ENCODE measurements around the gene SLC22A15.

Gene SLC22A15

GRCh38 chr1:116024626-116025025 lies 48.3 kb downstream of the SLC22A15 start:
- Histone ChIP-seq H3K27ac (ENCODE audit: insufficient read depth in 1 of 2, low read depth in 1 of 2, low read length in 2 of 2, poor library complexity in 1 of 2, severe bottlenecking in 2 of 2) (no peak overlapping the region), H3K27me3 (replicated peaks in 2 of 5; ENCODE audit: control insufficient read depth in 4 of 5, insufficient read depth in 5 of 5, low read length in 4 of 5) (no peaks in the 10 kb centered on the region), H3K4me3 (ENCODE audit: control insufficient read depth in 1 of 7, extremely low read depth in 1 of 7, insufficient read depth in 4 of 7, low read depth in 2 of 7, low read length in 6 of 7) (no peak overlapping the region), H3K9me3 (ENCODE audit: control extremely low read depth in 1 of 5, control insufficient read depth in 4 of 5, insufficient read depth in 2 of 5, low read depth in 1 of 5, low read length in 4 of 5) (no peaks in the 10 kb centered on the region), H3K36me3 (ENCODE audit: control insufficient read depth in 4 of 4, insufficient read depth in 4 of 4, low read length in 3 of 4) (peaks cover 2 to 29% (median 9%) of the 10 kb centered on the region in 4 experiments), H3K4me1 (ENCODE audit: control extremely low read depth in 1 of 4, control insufficient read depth in 4 of 4, insufficient read depth in 4 of 4, low read length in 3 of 4) (peaks cover 0 to 9% (median 4%) of the 10 kb centered on the region in 4 experiments)
- POLR2A ChIA-PET, result no interaction called here
- 39% methylated on average over 2 of the region's 3 CpGs for WGBS (ENCODE audit: insufficient coverage)
- CTCF ChIA-PET, result interaction anchor here (0.8 to 1.6 kb wide), 2 partner anchors 11 to 43 kb away, joined by 4 to 6 read pairs; no protein-coding TSS in a partner anchor
- peak in 2 of 3 donors; percentile 55 to 67 for DNase-seq

DNA sequence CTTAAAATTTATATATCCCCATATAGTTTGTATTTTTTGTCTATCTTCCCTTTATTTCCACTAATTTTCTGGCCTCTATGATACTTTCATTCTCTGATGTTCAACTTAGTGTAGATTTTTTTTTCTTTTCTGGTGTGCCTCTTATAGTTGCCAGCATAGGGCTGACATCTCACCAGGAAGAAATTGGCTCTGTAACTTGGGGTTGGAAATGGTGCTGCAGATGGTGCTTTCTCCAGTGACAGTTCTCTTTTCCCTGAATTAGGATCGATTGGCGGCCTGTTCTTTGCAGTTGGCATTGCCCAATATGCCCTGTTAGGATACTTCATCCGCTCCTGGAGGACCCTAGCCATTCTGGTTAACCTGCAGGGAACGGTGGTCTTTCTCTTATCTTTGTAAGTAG lies 50.3 kb downstream of the SLC22A15 start:
- WGBS (ENCODE audit: insufficient coverage), result 100% methylated on average over 1 of the region's 4 CpGs
- H3K4me3 ChIP-seq (ENCODE audit: control insufficient read depth in 1 of 7, extremely low read depth in 1 of 7, insufficient read depth in 4 of 7, low read depth in 2 of 7, low read length in 6 of 7), result no peak overlapping the region
- POLR2A ChIA-PET, result no interaction called here
- H3K4me1 ChIP-seq (ENCODE audit: control extremely low read depth in 1 of 4, control insufficient read depth in 4 of 4, insufficient read depth in 4 of 4, low read length in 3 of 4), result peaks cover 0 to 9% (median 4%) of the 10 kb centered on the region in 4 experiments
- DNase-seq, result no peak
- CTCF ChIA-PET, result interaction anchor here (1.2 kb wide), 1 partner anchor 262 kb away, joined by 3 read pairs; no protein-coding TSS in a partner anchor
- no peaks in the 10 kb centered on the region for H3K9me3 ChIP-seq (ENCODE audit: control extremely low read depth in 1 of 5, control insufficient read depth in 4 of 5, insufficient read depth in 2 of 5, low read depth in 1 of 5, low read length in 4 of 5)
- no peaks in the 10 kb centered on the region for H3K27me3 ChIP-seq (replicated peaks in 2 of 5; ENCODE audit: control insufficient read depth in 4 of 5, insufficient read depth in 5 of 5, low read length in 4 of 5)
- H3K36me3 ChIP-seq (ENCODE audit: control insufficient read depth in 4 of 4, insufficient read depth in 4 of 4, low read length in 3 of 4), result peaks cover 4 to 33% (median 11%) of the 10 kb centered on the region in 4 experiments
- no peak overlapping the region for H3K27ac ChIP-seq (ENCODE audit: insufficient read depth in 1 of 2, low read depth in 1 of 2, low read length in 2 of 2, poor library complexity in 1 of 2, severe bottlenecking in 2 of 2)

DNA sequence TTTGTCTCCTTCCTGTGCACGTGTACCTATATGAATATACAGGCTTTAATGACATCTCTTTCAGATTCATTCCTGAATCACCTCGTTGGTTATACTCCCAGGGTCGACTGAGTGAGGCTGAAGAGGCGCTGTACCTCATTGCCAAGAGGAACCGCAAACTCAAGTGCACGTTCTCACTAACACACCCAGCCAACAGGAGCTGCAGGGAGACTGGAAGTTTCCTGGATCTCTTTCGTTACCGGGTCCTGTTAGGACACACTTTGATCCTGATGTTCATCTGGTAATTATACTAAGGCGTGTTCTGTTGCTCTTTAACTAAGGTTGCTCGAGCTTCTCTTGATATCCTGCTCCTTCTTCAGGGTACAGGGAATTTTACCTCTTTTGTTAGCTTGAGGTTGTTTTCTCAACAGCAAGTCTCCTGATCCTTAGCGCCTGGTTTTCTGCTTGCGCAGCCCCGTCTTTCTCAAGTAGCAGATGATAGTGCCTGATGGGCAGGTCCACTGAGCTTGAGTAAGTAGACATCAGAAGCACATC lies 55.1 kb downstream of the SLC22A15 start:
- H3K27ac ChIP-seq (ENCODE audit: insufficient read depth in 1 of 2, low read depth in 1 of 2, low read length in 2 of 2, poor library complexity in 1 of 2, severe bottlenecking in 2 of 2), result no peak overlapping the region
- POLR2A ChIA-PET, result no interaction called here
- H3K27me3 ChIP-seq (replicated peaks in 2 of 5; ENCODE audit: control insufficient read depth in 4 of 5, insufficient read depth in 5 of 5, low read length in 4 of 5), result no peaks in the 10 kb centered on the region
- no peak for DNase-seq
- H3K9me3 ChIP-seq (ENCODE audit: control extremely low read depth in 1 of 5, control insufficient read depth in 4 of 5, insufficient read depth in 2 of 5, low read depth in 1 of 5, low read length in 4 of 5), result no peaks in the 10 kb centered on the region
- WGBS (ENCODE audit: insufficient coverage), result 97% methylated on average over 9 of the region's 13 CpGs
- H3K4me3 ChIP-seq (ENCODE audit: control insufficient read depth in 1 of 7, extremely low read depth in 1 of 7, insufficient read depth in 4 of 7, low read depth in 2 of 7, low read length in 6 of 7), result no peak overlapping the region
- CTCF ChIA-PET, result interaction anchor here (1.1 kb wide), 1 partner anchor 10 kb away, joined by 3 read pairs; no protein-coding TSS in a partner anchor
- H3K4me1 ChIP-seq (ENCODE audit: control extremely low read depth in 1 of 4, control insufficient read depth in 4 of 4, insufficient read depth in 4 of 4, low read length in 3 of 4), result peaks cover 0 to 7% (median 0%) of the 10 kb centered on the region in 4 experiments
- H3K36me3 ChIP-seq (ENCODE audit: control insufficient read depth in 4 of 4, insufficient read depth in 4 of 4, low read length in 3 of 4), result peaks cover 9 to 36% (median 13%) of the 10 kb centered on the region in 4 experiments

DNA sequence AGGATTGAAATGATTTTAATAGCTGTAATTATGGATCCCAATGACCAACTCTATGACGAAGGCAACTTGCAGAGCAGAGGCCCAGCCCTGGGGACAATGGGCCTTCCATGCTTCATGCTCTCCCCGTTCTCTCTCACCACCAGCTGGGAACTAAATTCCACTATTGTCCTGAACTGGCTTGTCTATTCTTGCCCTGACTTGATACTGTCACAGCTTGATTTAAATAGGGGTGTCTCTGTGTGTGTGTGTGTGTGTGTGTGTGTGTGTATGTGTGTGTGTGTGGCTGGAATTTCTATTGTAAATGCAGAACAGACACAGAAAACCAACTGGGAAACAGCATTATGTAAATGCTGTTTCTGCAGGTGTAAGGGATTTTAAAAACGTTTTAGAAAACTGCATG lies 57.0 kb downstream of the SLC22A15 start:
- POLR2A ChIA-PET, result no interaction called here
- no peak overlapping the region for H3K4me3 ChIP-seq (ENCODE audit: control insufficient read depth in 1 of 7, extremely low read depth in 1 of 7, insufficient read depth in 4 of 7, low read depth in 2 of 7, low read length in 6 of 7)
- no peaks in the 10 kb centered on the region for H3K4me1 ChIP-seq (ENCODE audit: control extremely low read depth in 1 of 4, control insufficient read depth in 4 of 4, insufficient read depth in 4 of 4, low read length in 3 of 4)
- no peaks in the 10 kb centered on the region for H3K9me3 ChIP-seq (ENCODE audit: control extremely low read depth in 1 of 5, control insufficient read depth in 4 of 5, insufficient read depth in 2 of 5, low read depth in 1 of 5, low read length in 4 of 5)
- peaks cover 9 to 39% (median 16%) of the 10 kb centered on the region in 4 experiments for H3K36me3 ChIP-seq (ENCODE audit: control insufficient read depth in 4 of 4, insufficient read depth in 4 of 4, low read length in 3 of 4)
- no peak overlapping the region for H3K27ac ChIP-seq (ENCODE audit: insufficient read depth in 1 of 2, low read depth in 1 of 2, low read length in 2 of 2, poor library complexity in 1 of 2, severe bottlenecking in 2 of 2)
- DNase-seq, result no peak
- WGBS (ENCODE audit: insufficient coverage), result 100% methylated on average over 1 of the region's 3 CpGs
- CTCF ChIA-PET, result interaction anchor here (1.8 kb wide), 1 partner anchor 12 kb away, joined by 7 read pairs; no protein-coding TSS in a partner anchor
- H3K27me3 ChIP-seq (replicated peaks in 2 of 5; ENCODE audit: control insufficient read depth in 4 of 5, insufficient read depth in 5 of 5, low read length in 4 of 5), result no peaks in the 10 kb centered on the region

DNA sequence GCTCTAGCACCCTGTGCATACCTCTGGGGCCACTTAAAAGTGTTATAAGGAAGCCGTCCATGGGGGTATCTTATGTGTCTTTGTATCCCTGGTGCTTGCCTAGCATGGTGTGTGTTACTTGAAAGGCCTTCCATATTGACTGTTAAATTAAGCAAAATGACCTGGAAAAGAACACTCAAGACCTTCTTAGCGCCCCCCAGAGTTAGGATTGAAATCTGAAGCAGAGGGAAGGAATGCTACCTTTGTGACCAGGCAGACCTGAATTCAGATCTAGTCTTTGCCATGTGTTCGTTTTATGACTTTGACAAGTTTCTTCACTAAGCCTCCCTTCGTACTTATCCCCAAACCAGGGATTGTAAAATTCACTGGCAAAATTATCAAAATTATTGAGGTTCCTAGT lies 59.9 kb downstream of the SLC22A15 start:
- DNase-seq, result no peak
- H3K4me3 ChIP-seq (ENCODE audit: control insufficient read depth in 1 of 7, extremely low read depth in 1 of 7, insufficient read depth in 4 of 7, low read depth in 2 of 7, low read length in 6 of 7), result no peak overlapping the region

DNA sequence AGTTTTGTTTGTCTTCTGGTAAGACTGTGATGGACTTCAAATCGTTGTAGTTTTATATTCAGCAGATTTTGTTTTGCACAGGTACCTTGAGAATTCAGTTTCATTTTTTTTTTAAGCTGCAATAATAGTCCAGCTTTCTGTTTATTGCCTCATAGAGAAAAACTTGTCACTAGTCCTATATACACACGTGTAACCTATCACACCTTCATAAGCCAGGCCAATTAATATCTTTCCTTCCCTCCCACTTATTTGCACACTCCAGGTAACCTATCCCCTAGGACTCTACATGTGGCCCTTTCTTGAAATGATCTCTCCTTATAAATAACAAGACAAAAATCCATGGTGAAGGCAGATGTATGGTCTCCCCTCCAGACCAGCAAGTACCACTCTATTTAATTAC lies 62.4 kb downstream of the SLC22A15 start:
- ChIA-PET POLR2A (no interaction called here), CTCF (no interaction called here)
- no peaks in the 10 kb centered on the region for H3K4me1 ChIP-seq (ENCODE audit: control extremely low read depth in 1 of 4, control insufficient read depth in 4 of 4, insufficient read depth in 4 of 4, low read length in 3 of 4)
- no peaks in the 10 kb centered on the region for H3K9me3 ChIP-seq (ENCODE audit: control extremely low read depth in 1 of 5, control insufficient read depth in 4 of 5, insufficient read depth in 2 of 5, low read depth in 1 of 5, low read length in 4 of 5)
- no peak overlapping the region for H3K4me3 ChIP-seq (ENCODE audit: control insufficient read depth in 1 of 7, extremely low read depth in 1 of 7, insufficient read depth in 4 of 7, low read depth in 2 of 7, low read length in 6 of 7)
- H3K36me3 ChIP-seq (ENCODE audit: control insufficient read depth in 4 of 4, insufficient read depth in 4 of 4, low read length in 3 of 4), result peaks cover 0 to 25% (median 10%) of the 10 kb centered on the region in 4 experiments
- no peak overlapping the region for H3K27ac ChIP-seq (ENCODE audit: insufficient read depth in 1 of 2, low read depth in 1 of 2, low read length in 2 of 2, poor library complexity in 1 of 2, severe bottlenecking in 2 of 2)
- DNase-seq, result no peak
- no peaks in the 10 kb centered on the region for H3K27me3 ChIP-seq (replicated peaks in 2 of 5; ENCODE audit: control insufficient read depth in 4 of 5, insufficient read depth in 5 of 5, low read length in 4 of 5)
- no CpG with 5 or more reads among the region's 2 CpGs for WGBS (ENCODE audit: insufficient coverage)

More for the DNA sequence above, 59.9 kb downstream of the SLC22A15 start:
- Histone ChIP-seq H3K9me3 (ENCODE audit: control extremely low read depth in 1 of 5, control insufficient read depth in 4 of 5, insufficient read depth in 2 of 5, low read depth in 1 of 5, low read length in 4 of 5) (no peaks in the 10 kb centered on the region), H3K4me1 (ENCODE audit: control extremely low read depth in 1 of 4, control insufficient read depth in 4 of 4, insufficient read depth in 4 of 4, low read length in 3 of 4) (no peaks in the 10 kb centered on the region), H3K27me3 (replicated peaks in 2 of 5; ENCODE audit: control insufficient read depth in 4 of 5, insufficient read depth in 5 of 5, low read length in 4 of 5) (no peaks in the 10 kb centered on the region), H3K36me3 (ENCODE audit: control insufficient read depth in 4 of 4, insufficient read depth in 4 of 4, low read length in 3 of 4) (peaks cover 7 to 35% (median 18%) of the 10 kb centered on the region in 4 experiments), H3K27ac (ENCODE audit: insufficient read depth in 1 of 2, low read depth in 1 of 2, low read length in 2 of 2, poor library complexity in 1 of 2, severe bottlenecking in 2 of 2) (no peak overlapping the region)
- ChIA-PET POLR2A (no interaction called here), CTCF (no interaction called here)
- 100% methylated on average over 1 of the region's 4 CpGs for WGBS (ENCODE audit: insufficient coverage)

- ChIA-PET POLR2A (no interaction called here), CTCF (no interaction called here)
- no peaks in the 10 kb centered on the region for H3K4me1 ChIP-seq (ENCODE audit: control extremely low read depth in 1 of 4, control insufficient read depth in 4 of 4, insufficient read depth in 4 of 4, low read length in 3 of 4)
- peaks cover 0 to 12% (median 2%) of the 10 kb centered on the region in 5 experiments for H3K9me3 ChIP-seq (ENCODE audit: control extremely low read depth in 1 of 5, control insufficient read depth in 4 of 5, insufficient read depth in 2 of 5, low read depth in 1 of 5, low read length in 4 of 5)
- DNase-seq, result no peak
- H3K36me3 ChIP-seq (ENCODE audit: control insufficient read depth in 4 of 4, insufficient read depth in 4 of 4, low read length in 3 of 4), result peaks cover 0 to 5% (median 2%) of the 10 kb centered on the region in 4 experiments
- no peak overlapping the region for H3K4me3 ChIP-seq (ENCODE audit: control insufficient read depth in 1 of 7, extremely low read depth in 1 of 7, insufficient read depth in 4 of 7, low read depth in 2 of 7, low read length in 6 of 7)
- no peak overlapping the region for H3K27ac ChIP-seq (ENCODE audit: insufficient read depth in 1 of 2, low read depth in 1 of 2, low read length in 2 of 2, poor library complexity in 1 of 2, severe bottlenecking in 2 of 2)
- H3K27me3 ChIP-seq (replicated peaks in 2 of 5; ENCODE audit: control insufficient read depth in 4 of 5, insufficient read depth in 5 of 5, low read length in 4 of 5), result no peaks in the 10 kb centered on the region
- WGBS (ENCODE audit: insufficient coverage), result 100% methylated on average over 3 of the region's 4 CpGs
Measured at GRCh38 chr1:116044071-116044470, 67.8 kb downstream of the SLC22A15 start.

Measured in common myeloid progenitor, CD34-positive (primary cell).